Sigmoid colon (tissue), 7 donors: ENCODE results near the gene UTP4. TPM values are rescaled to one million over a fixed set of nuclear protein-coding genes. Genes with fewer than 3 reads are reported as not detected.

Source experiments
- DNase-seq: peaks from one replicate; pipeline ENCODE4 v3.0.0-alpha.2; 2019
- H3K27ac ChIP-seq, 4 donors: fragments of 200-600 bp; sonication (generic); one replicate each; pipeline ENCODE4 v1.5.1; 2016 to 2019; ENCODE audit warnings: mild to moderate bottlenecking in 1 of 4
- H3K27me3 ChIP-seq, 3 donors: fragments of 200-600 bp; sonication (generic); one replicate each; pipeline ENCODE4 v1.5.1; 2019; ENCODE audit warnings: mild to moderate bottlenecking in 1 of 3
- H3K36me3 ChIP-seq, 4 donors: fragments of 200-600 bp; sonication (generic); one replicate each; pipeline ENCODE4 v1.5.1; 2016 to 2019
- H3K4me1 ChIP-seq, 4 donors: fragments of 200-600 bp; sonication (generic); one replicate each; pipeline ENCODE4 v1.5.1; 2017 to 2019
- H3K4me3 ChIP-seq, 4 donors: fragments of 200-600 bp; sonication (generic); one replicate each; pipeline ENCODE4 v1.5.1; 2017 to 2019; ENCODE audit warnings: mild to moderate bottlenecking in 2 of 4, moderate library complexity in 1 of 4
- H3K9me3 ChIP-seq, 4 donors: fragments of 200-600 bp in 3 of 4; sonication (generic) in 3 of 4; one replicate each; pipeline versions ENCODE4 v1.5.1 to v1.6.1; 2013 to 2019
- CTCF ChIP-seq, 4 experiments: fragments of 450-650 bp in 3 of 4; fragments of 200-600 bp in 1 of 4; IDR thresholded peaks; one replicate each; pipeline ENCODE4 v1.5.1; 2016 to 2019; ENCODE audit warnings: antibody characterized with exemption in 4 of 4, mild to moderate bottlenecking in 3 of 4, moderate library complexity in 2 of 4
- EP300 ChIP-seq, 4 donors: sonication (generic); formaldehyde crosslinking; IDR thresholded peaks; one replicate each; pipeline ENCODE4 v1.6.1; 2017; ENCODE audit warnings: antibody characterized with exemption in 4 of 4
- POLR2A ChIP-seq, 2 donors: fragments of 450-650 bp; IDR thresholded peaks; one replicate each; pipeline ENCODE4 v1.6.1; 2016; ENCODE audit warnings: antibody characterized with exemption in 2 of 2, mild to moderate bottlenecking in 2 of 2, moderate library complexity in 2 of 2
- POLR2AphosphoS5 ChIP-seq, 4 donors: sonication (generic); formaldehyde crosslinking; IDR thresholded peaks; one replicate each; pipeline ENCODE4 v1.6.1; 2017; ENCODE audit warnings: antibody characterized with exemption in 4 of 4
- WGBS, 2 donors: extraction: QIAGEN DNeasy Blood & Tissue Kit; methylation state at CpG; one replicate each; pipeline ENCODE4 v1.1.7; 2013; 5-methylcytosine and 5-hydroxymethylcytosine counted together
- intact Hi-C: fragments of 100-400 bp; cut with DNase I; formaldehyde crosslinking; loops from one replicate; pipeline ENCODE4 v1.15.1; 2023
- polyA plus RNA-seq, 3 donors: library from polyadenylated mRNA; stranded (reverse); fragments of 200-250 nt; gene quantifications; one replicate each; pipeline ENCODE4 v1.2.3, GENCODE V29; 2013
- total RNA-seq, 4 donors: library from RNA; depleted of rRNA; stranded (reverse); fragments of >200 nt; gene quantifications; one replicate each; pipeline ENCODE4 v1.1.0, GENCODE V29; 2016
- donor health status: healthy with polysubstance abuse.
- donor health status: Bipolar disorder and iron deficiency.
- donor health status: healthy.

UTP4 gene
- total and polyA plus RNA-seq, 7 donors, result 9.5 to 37.5 (median 24.6) TPM

DNA sequence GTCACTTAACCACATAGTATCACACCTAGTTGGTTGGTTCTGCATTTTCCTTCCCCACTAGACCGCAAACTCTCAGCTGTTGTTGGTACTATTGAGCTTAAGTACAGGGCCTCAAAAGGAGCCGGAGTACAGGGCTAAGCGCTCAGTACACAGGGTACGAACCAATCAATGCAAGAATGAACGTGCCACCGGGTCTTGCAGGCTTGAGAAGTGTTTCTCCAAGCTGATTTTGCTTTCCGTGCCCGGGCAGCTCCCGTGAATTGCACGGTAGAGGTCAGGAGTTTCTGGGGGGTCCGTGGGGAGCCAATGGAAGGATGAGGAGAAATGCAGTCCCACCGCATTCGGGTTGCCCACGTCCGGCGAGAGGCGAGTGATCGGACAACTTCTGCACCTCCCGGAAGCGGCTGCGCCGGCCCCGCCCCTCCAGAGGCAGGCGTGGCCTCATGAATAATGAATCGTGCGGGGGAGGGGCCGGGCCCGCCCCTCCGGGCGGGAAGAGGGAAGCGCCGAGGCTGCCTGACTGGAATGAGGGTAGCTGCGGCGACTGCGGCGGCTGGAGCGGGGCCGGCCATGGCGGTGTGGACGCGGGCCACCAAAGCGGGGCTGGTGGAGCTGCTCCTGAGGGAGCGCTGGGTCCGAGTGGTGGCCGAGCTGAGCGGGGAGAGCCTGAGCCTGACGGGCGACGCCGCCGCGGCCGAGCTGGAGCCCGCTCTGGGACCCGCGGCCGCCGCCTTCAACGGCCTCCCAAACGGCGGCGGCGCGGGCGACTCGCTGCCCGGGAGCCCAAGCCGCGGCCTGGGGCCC is 54.4 kb downstream of the UTP4 start, which contains the start of gene SNTB2:
SNTB2 (plus strand) TSS at position 523 of the 804 bp plus-strand sequence; CDS start at position 526, 3 bp downstream.
- intact Hi-C loops, result loop anchor here (5.0 kb wide), 1 partner anchor 35 kb away; no protein-coding TSS in a partner anchor
- peak; percentile 95 for DNase-seq
- no peaks in the 10 kb centered on the region for H3K27me3 ChIP-seq
- WGBS, 2 donors, result 0% methylated on average over 69 of the region's 69 CpGs
- H3K9me3 ChIP-seq, result no peaks in the 10 kb centered on the region
- H3K36me3 ChIP-seq, result no peaks in the 10 kb centered on the region
- TF ChIP-seq EP300 (IDR thresholded peaks at IDR 0.05) (no peak), POLR2A (IDR thresholded peaks at IDR 0.05) (peak; percentile 73 to 76), CTCF (IDR thresholded peaks at IDR 0.05) (no peak), POLR2AphosphoS5 (IDR thresholded peaks at IDR 0.05) (peak; percentile 89 to 98 (median 92))
- H3K27ac ChIP-seq, result peak within 1 kb of the TSS; percentile 93 to 95 (median 94)
- H3K4me3 ChIP-seq, result peak within 1 kb of the TSS; percentile 54 to 82 (median 72)
- H3K4me1 ChIP-seq, result peaks cover 0 to 51% (median 37%) of the 10 kb centered on the region in 4 donors

DNA sequence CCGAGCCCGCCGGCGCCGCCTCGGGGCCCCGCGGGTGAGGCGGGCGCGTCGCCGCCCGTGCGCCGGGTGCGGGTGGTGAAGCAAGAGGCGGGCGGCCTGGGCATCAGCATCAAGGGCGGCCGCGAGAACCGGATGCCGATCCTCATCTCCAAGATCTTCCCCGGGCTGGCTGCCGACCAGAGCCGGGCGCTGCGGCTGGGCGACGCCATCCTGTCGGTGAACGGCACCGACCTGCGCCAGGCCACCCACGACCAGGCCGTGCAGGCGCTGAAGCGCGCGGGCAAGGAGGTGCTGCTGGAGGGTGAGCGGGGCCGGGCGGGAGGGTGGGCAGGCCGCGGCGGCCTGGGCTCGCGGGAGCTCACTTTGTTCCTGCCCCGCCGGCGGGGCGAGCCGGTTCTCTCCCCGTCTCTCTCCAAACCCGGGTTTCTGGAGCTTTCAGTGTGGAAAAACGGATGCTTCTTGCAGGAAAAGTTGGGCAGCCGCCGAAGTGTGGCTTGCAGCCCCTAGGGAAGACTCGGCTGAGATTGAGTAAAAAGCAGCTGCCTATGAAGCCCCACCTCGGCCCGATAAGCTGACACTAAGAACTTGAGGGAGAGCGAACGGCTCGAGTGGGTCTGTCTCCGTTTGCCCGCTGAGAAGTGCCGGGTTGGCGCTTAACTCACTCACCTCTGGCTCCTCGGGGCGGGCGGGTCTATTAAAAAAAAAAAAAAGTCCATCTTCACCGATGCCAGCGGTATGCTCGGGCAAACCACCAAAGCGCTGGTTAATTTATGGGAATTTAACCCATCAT is 55.2 kb downstream of the UTP4 start:
- Histone ChIP-seq H3K27ac (peak overlapping the region; percentile 93 to 95 (median 94)), H3K27me3 (no peaks in the 10 kb centered on the region), H3K9me3 (no peaks in the 10 kb centered on the region), H3K4me3 (peak overlapping the region; percentile 54 to 82 (median 72)), H3K4me1 (peaks cover 0 to 54% (median 36%) of the 10 kb centered on the region in 4 donors), H3K36me3 (no peaks in the 10 kb centered on the region)
- TF ChIP-seq CTCF (IDR thresholded peaks at IDR 0.05) (no peak), POLR2AphosphoS5 (IDR thresholded peaks at IDR 0.05) (peak in 1 of 4 donors; percentile 21)
- peak; percentile 83 for DNase-seq
- WGBS, 2 donors, result 0% methylated on average over 76 of the region's 76 CpGs
- intact Hi-C loops, result loop anchor here (5.0 kb wide), 1 partner anchor 35 kb away; no protein-coding TSS in a partner anchor

GRCh38 chr16:69188236-69188549 is 55.7 kb downstream of the UTP4 start:
- Histone ChIP-seq H3K27ac (peak overlapping the region; percentile 93 to 95 (median 94)), H3K36me3 (no peaks in the 10 kb centered on the region), H3K27me3 (no peaks in the 10 kb centered on the region), H3K4me3 (peak overlapping the region; percentile 54 to 82 (median 72)), H3K4me1 (peaks cover 0 to 50% (median 32%) of the 10 kb centered on the region in 4 donors), H3K9me3 (no peaks in the 10 kb centered on the region)
- intact Hi-C loops, result loop anchor here (5.0 kb wide), 1 partner anchor 36 kb away; no protein-coding TSS in a partner anchor
- no peak for TF ChIP-seq EP300 (IDR thresholded peaks at IDR 0.05)
- no peak for TF ChIP-seq POLR2A (IDR thresholded peaks at IDR 0.05)
- TF ChIP-seq POLR2AphosphoS5 (IDR thresholded peaks at IDR 0.05), result no peak
- TF ChIP-seq CTCF (IDR thresholded peaks at IDR 0.05), result no peak
- peak; percentile 64 for DNase-seq
- WGBS, 2 donors, result 1% methylated on average over 5 of the region's 5 CpGs

GRCh38 chr16:69188716-69189115 is 56.3 kb downstream of the UTP4 start:
- Histone ChIP-seq H3K27ac (peak overlapping the region; percentile 93 to 95 (median 94)), H3K27me3 (no peaks in the 10 kb centered on the region), H3K36me3 (no peaks in the 10 kb centered on the region), H3K4me3 (peak overlapping the region; percentile 54 to 82 (median 72)), H3K9me3 (no peaks in the 10 kb centered on the region), H3K4me1 (peaks cover 0 to 48% (median 33%) of the 10 kb centered on the region in 4 donors)
- intact Hi-C loops, result loop anchor here (5.0 kb wide), 1 partner anchor 36 kb away; no protein-coding TSS in a partner anchor
- whole genome bisulfite sequencing, 2 donors, result 38 to 47% methylated on average over 5 of the region's 5 CpGs
- TF ChIP-seq CTCF (IDR thresholded peaks at IDR 0.05), result no peak
- TF ChIP-seq EP300 (IDR thresholded peaks at IDR 0.05), result no peak
- no peak for TF ChIP-seq POLR2AphosphoS5 (IDR thresholded peaks at IDR 0.05)
- no peak for TF ChIP-seq POLR2A (IDR thresholded peaks at IDR 0.05)
- peak; percentile 56 for DNase-seq
